HCEC 1CT (cell line): ENCODE measurements around the gene PAPPA2.
"Not testable (repeated sequence)": the region's sequence is repeated elsewhere in the genome, so short reads cannot be mapped to it uniquely, and the experiment has no call there.

ENCODE experiments used
- DNase-seq: peaks from one replicate; pipeline ENCODE4 v3.0.0-alpha.2; 2017

The PAPPA2 gene

GRCh38 chr1:176556288-176556687, 93.3 kb downstream of the PAPPA2 start:
- no peak for DNase-seq

- no peak for DNase-seq
Measured at GRCh38 chr1:176557543-176558258, 94.7 kb downstream of the PAPPA2 start.

GRCh38 chr1:176558561-176558960, 95.6 kb downstream of the PAPPA2 start:
- DNase-seq, result no peak

- DNase-seq, result no peak
Measured at GRCh38 chr1:176559474-176559873, 96.5 kb downstream of the PAPPA2 start.

GRCh38 chr1:176559878-176560277, 96.9 kb downstream of the PAPPA2 start:
- DNase-seq, result peak; percentile 51

- no peak for DNase-seq
Measured at GRCh38 chr1:176560681-176561080, 97.7 kb downstream of the PAPPA2 start.

GRCh38 chr1:176561761-176562160, 98.8 kb downstream of the PAPPA2 start:
- not testable (repeated sequence) for DNase-seq

- peak; percentile 81 for DNase-seq
Measured at GRCh38 chr1:176566004-176566975, 103.3 kb downstream of the PAPPA2 start.

GRCh38 chr1:176567190-176567794, 104.3 kb downstream of the PAPPA2 start:
- DNase-seq, result peak; percentile 69

GRCh38 chr1:176568185-176568584, 105.2 kb downstream of the PAPPA2 start:
- DNase-seq, result no peak

GRCh38 chr1:176574756-176575155, 111.8 kb downstream of the PAPPA2 start:
- no peak for DNase-seq

GRCh38 chr1:176575991-176576390, 113.0 kb downstream of the PAPPA2 start:
- DNase-seq, result no peak

GRCh38 chr1:176576670-176577069, 113.7 kb downstream of the PAPPA2 start:
- DNase-seq, result no peak

- no peak for DNase-seq
Measured at GRCh38 chr1:176577646-176578197, 114.7 kb downstream of the PAPPA2 start.

GRCh38 chr1:176579087-176579486, 116.1 kb downstream of the PAPPA2 start:
- DNase-seq, result no peak

GRCh38 chr1:176595217-176595616, 132.2 kb downstream of the PAPPA2 start:
- no peak for DNase-seq

GRCh38 chr1:176601348-176601747, 138.4 kb downstream of the PAPPA2 start:
- DNase-seq, result no peak

GRCh38 chr1:176602388-176603004, 139.5 kb downstream of the PAPPA2 start:
- DNase-seq, result no peak

GRCh38 chr1:176603696-176604095, 140.7 kb downstream of the PAPPA2 start:
- DNase-seq, result no peak

GRCh38 chr1:176604461-176604860, 141.5 kb downstream of the PAPPA2 start:
- no peak for DNase-seq

GRCh38 chr1:176605176-176605575, 142.2 kb downstream of the PAPPA2 start:
- peak; percentile 59 for DNase-seq

- peak; percentile 58 for DNase-seq
Measured at GRCh38 chr1:176609556-176610408, 146.8 kb downstream of the PAPPA2 start.
